ENCODE results near the gene APOL4.
"Not testable (repeated sequence)": the region's sequence is repeated elsewhere in the genome, so short reads cannot be mapped to it uniquely, and the experiment has no call there.

The APOL4 gene

GRCh38 chr22:36206255-36206654 lies 4.6 kb upstream of the APOL4 start:
- no peak for TF ChIP-seq CTCF (IDR thresholded peaks at IDR 0.05)
- Histone ChIP-seq H3K27ac (no peak overlapping the region), H3K4me3 (no peak overlapping the region)
- DNase-seq (ENCODE audit: low spot score), result no peak

GRCh38 chr22:36205573-36205972 lies 4.0 kb upstream of the APOL4 start:
- not testable (repeated sequence) for H3K27ac ChIP-seq; DNase-seq (ENCODE audit: low spot score)

GRCh38 chr22:36204632-36205015 lies 3.0 kb upstream of the APOL4 start:
- Histone ChIP-seq H3K4me3 (no peak overlapping the region), H3K27ac (no peak overlapping the region)
- no peak for TF ChIP-seq CTCF (IDR thresholded peaks at IDR 0.05)
- no peak for DNase-seq (ENCODE audit: low spot score)

More at GRCh38 chr22:36205573-36205972, 4.0 kb upstream of the APOL4 start:
- H3K4me3 ChIP-seq, result not testable (repeated sequence)

GRCh38 chr22:36204001-36204631 lies 2.5 kb upstream of the APOL4 start:
- no peak for TF ChIP-seq CTCF (IDR thresholded peaks at IDR 0.05)
- no peak for DNase-seq (ENCODE audit: low spot score)
- H3K27ac ChIP-seq, result no peak overlapping the region
- no peak overlapping the region for H3K4me3 ChIP-seq

- not testable (repeated sequence) for H3K27ac ChIP-seq; H3K4me3 ChIP-seq; DNase-seq (ENCODE audit: low spot score)
These were observed 1.8 kb upstream of the APOL4 start for GRCh38 chr22:36203441-36203840.

- not testable (repeated sequence) for H3K4me3 ChIP-seq; DNase-seq (ENCODE audit: low spot score); H3K27ac ChIP-seq
These were observed 1.3 kb upstream of the APOL4 start for GRCh38 chr22:36202906-36203305.

- DNase-seq (ENCODE audit: low spot score); H3K27ac ChIP-seq; H3K4me3 ChIP-seq: not testable (repeated sequence)
These were observed 584 bp downstream of the APOL4 start for GRCh38 chr22:36201025-36201424.

GRCh38 chr22:36199001-36199551 lies 2.5 kb downstream of the APOL4 start:
- Histone ChIP-seq H3K4me3 (no peak overlapping the region), H3K27ac (no peak overlapping the region)
- peak; percentile 59 for DNase-seq (ENCODE audit: low spot score)
- no peak for TF ChIP-seq CTCF (IDR thresholded peaks at IDR 0.05)

- TF ChIP-seq CTCF (IDR thresholded peaks at IDR 0.05), result no peak
- peak overlapping the region in 1 of 2 donors; percentile 16 for H3K27ac ChIP-seq
These were observed 3.1 kb downstream of the APOL4 start for GRCh38 chr22:36198536-36198935.

More at GRCh38 chr22:36198536-36198935, 3.1 kb downstream of the APOL4 start:
- peak; percentile 62 for DNase-seq (ENCODE audit: low spot score)
- no peak overlapping the region for H3K4me3 ChIP-seq

All from coronary artery (tissue), 2 donors.